GM18508 (cell line): ENCODE results near the gene NCAN.

Experiments used
- ATAC-seq: cut with Tn5 transposase; IDR thresholded peaks from one replicate; pipeline ENCODE4 v1.9.1; 2021; ENCODE audit warnings: moderate number of reproducible peaks; ENCODE audit not compliant: insufficient read depth, unreplicated experiment

The NCAN gene

GRCh38 chr19:19257836-19258588 lies 46.3 kb downstream of the NCAN start:
- ATAC-seq: no peak

- ATAC-seq: no peak
These were observed 47.0 kb downstream of the NCAN start for GRCh38 chr19:19258589-19259338.

- ATAC-seq: no peak
These were observed 48.0 kb downstream of the NCAN start for GRCh38 chr19:19259741-19260140.

GRCh38 chr19:19260417-19261214 lies 48.9 kb downstream of the NCAN start:
- no peak for ATAC-seq

- ATAC-seq: no peak
These were observed 49.8 kb downstream of the NCAN start for GRCh38 chr19:19261350-19262189.

- ATAC-seq: no peak
These were observed 50.7 kb downstream of the NCAN start for GRCh38 chr19:19262190-19263057.

GRCh38 chr19:19263886-19264487 lies 52.2 kb downstream of the NCAN start:
- no peak for ATAC-seq

GRCh38 chr19:19267305-19267704 lies 55.5 kb downstream of the NCAN start:
- ATAC-seq: no peak

- no peak for ATAC-seq
These were observed 57.0 kb downstream of the NCAN start for GRCh38 chr19:19268453-19269385.

GRCh38 chr19:19269952-19270694 lies 58.4 kb downstream of the NCAN start:
- no peak for ATAC-seq

GRCh38 chr19:19270749-19271571 lies 59.2 kb downstream of the NCAN start:
- ATAC-seq: no peak

GRCh38 chr19:19271828-19272599 lies 60.3 kb downstream of the NCAN start:
- ATAC-seq: no peak

GRCh38 chr19:19274146-19274545 lies 62.4 kb downstream of the NCAN start:
- no peak for ATAC-seq

GRCh38 chr19:19274716-19275565 lies 63.2 kb downstream of the NCAN start:
- ATAC-seq: no peak

- no peak for ATAC-seq
These were observed 64.6 kb downstream of the NCAN start for GRCh38 chr19:19276386-19276785.
